MM.1S (cell line): Measurements from ENCODE around the gene NDUFS2.

Experiments
- EZH2 ChIP-seq: fragments of 300-600 bp; sonication (generic); optimal IDR thresholded peaks from 2 replicates; pipeline ENCODE3; 2017; ENCODE audit warnings: low read depth, mild to moderate bottlenecking, antibody characterized with exemption, low read length, mixed read lengths
- EZH2phosphoT487 ChIP-seq: fragments of 300-600 bp; sonication (generic); IDR thresholded peaks from 2 replicates; pipeline ENCODE4 v1.6.1; 2018; ENCODE audit warnings: antibody characterized with exemption, low read length
- TF ChIP-seq, protein P1 (sequence below): fragments of 300-600 bp; sonication (generic); IDR thresholded peaks from 2 replicates; pipeline ENCODE4 v1.5.1; 2016; ENCODE audit warnings: antibody characterized with exemption, low read length, mixed read lengths

DNA sequence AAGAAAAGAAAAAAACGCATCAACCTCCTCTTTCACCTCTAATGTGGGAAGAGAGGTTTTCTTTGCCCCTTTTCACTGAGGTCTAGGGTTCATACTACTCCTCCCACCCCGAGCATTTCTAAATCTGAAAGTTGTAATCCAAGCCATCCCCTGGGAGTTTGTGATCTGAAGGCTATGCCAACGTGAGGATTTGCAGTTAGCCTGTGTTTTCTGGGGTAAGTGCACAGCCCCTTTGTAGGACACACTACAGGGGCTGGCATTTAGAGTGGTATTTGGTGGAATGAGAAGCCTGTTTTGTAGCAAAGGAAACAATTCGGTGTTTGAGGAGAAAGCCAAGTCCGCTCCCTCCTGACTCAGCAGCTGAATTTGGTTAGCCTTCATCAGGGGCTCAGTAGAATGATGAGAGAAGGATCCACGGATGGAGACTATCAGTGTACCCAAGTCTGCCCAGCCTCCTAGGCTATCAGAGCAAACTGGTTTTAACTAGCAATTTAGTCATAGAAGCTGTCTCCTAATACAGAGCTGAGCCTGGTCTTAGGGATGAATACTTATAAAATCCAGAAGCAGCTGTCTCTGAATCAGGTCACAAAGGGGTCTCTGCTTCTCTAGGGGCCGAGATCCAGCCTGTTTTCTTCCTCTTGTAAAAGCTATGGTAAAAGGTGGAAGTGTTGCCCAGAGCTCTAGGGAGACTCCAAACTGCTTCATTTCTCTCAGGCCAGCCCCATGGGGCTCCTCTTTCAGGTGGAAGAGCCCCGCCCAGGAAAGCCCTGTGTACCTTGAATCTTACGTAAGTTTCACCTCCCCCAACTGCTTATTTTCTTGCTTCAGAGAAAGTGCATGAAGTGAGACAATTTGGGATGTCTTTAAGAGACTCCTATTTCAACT is 58.5 kb downstream of the NDUFS2 start:
- TF ChIP-seq, protein P1, sequence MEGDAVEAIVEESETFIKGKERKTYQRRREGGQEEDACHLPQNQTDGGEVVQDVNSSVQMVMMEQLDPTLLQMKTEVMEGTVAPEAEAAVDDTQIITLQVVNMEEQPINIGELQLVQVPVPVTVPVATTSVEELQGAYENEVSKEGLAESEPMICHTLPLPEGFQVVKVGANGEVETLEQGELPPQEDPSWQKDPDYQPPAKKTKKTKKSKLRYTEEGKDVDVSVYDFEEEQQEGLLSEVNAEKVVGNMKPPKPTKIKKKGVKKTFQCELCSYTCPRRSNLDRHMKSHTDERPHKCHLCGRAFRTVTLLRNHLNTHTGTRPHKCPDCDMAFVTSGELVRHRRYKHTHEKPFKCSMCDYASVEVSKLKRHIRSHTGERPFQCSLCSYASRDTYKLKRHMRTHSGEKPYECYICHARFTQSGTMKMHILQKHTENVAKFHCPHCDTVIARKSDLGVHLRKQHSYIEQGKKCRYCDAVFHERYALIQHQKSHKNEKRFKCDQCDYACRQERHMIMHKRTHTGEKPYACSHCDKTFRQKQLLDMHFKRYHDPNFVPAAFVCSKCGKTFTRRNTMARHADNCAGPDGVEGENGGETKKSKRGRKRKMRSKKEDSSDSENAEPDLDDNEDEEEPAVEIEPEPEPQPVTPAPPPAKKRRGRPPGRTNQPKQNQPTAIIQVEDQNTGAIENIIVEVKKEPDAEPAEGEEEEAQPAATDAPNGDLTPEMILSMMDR = no peak
- no peak for TF ChIP-seq EZH2phosphoT487
- TF ChIP-seq EZH2 = no peak
